HL-60 (cell line): ENCODE data around the gene PTPRK.

ENCODE experiments used
- DNase-seq, 2 experiments: peaks; one replicate each; pipeline ENCODE4 v3.0.0-alpha.2; 2010 to 2020; ENCODE audit warnings: low read depth in 1 of 2, low spot score in 1 of 2
- H3K27ac ChIP-seq: fragments of 250-450 bp; sonication (Bioruptor Pico); replicated peaks from 2 replicates; pipeline ENCODE4 v1.5.1; 2020; ENCODE audit warnings: mild to moderate bottlenecking, moderate library complexity
- H3K27me3 ChIP-seq: fragments of 250-450 bp; sonication (Bioruptor Pico); 2 replicates; pipeline ENCODE4 v1.5.1; 2021; ENCODE audit warnings: mild to moderate bottlenecking, moderate library complexity; ENCODE audit not compliant: insufficient read depth, poor library complexity, severe bottlenecking
- H3K4me3 ChIP-seq: replicated peaks from 2 replicates; pipeline ENCODE4 v1.5.1; 2011; ENCODE audit warnings: mild to moderate bottlenecking, control low read depth, low read length; ENCODE audit not compliant: insufficient read depth
- CTCF ChIP-seq: IDR thresholded peaks from one replicate; pipeline ENCODE4 v1.5.1; 2011; ENCODE audit warnings: low read length, control low read depth, inconsistent platforms; ENCODE audit not compliant: insufficient read depth
- GABPA ChIP-seq: IDR thresholded peaks from 2 replicates; pipeline ENCODE4 v1.6.1; 2012; ENCODE audit warnings: low read depth
- POLR2AphosphoS5 ChIP-seq: IDR thresholded peaks from 2 replicates; pipeline ENCODE4 v1.6.1; 2012; ENCODE audit warnings: low read depth
- SPI1 ChIP-seq: IDR thresholded peaks from 2 replicates; pipeline ENCODE4 v1.6.1; 2012; ENCODE audit warnings: low read depth, mild to moderate bottlenecking, borderline replicate concordance
- TF ChIP-seq, protein P1 (sequence below): IDR thresholded peaks from 2 replicates; pipeline ENCODE4 v1.6.1; 2012; ENCODE audit warnings: low read depth; ENCODE audit not compliant: insufficient replicate concordance

Gene PTPRK

DNA sequence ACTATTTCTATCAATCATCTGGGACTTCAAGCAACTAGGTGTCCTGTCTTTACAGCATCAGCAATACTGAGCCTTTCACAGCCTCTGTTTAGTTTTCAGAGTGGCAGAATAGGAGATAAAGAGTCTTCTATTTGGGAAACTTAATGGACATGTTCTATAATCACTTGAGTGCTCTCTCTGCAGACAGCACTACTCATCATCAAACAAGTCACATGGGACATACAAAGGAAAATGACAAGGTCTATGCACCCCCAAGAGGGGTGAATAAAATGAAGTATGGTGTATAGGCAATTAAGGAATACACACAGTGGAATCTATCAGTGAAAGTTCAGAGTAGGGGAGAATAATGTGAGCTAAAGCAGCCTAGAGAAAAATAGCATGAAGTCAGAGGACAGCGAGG, 381.7 kb downstream of the PTPRK start:
- DNase-seq: no peak
- Histone ChIP-seq H3K4me3 (no peak overlapping the region), H3K27ac (no peak overlapping the region), H3K27me3 (no peaks in the 10 kb centered on the region)
- no peak for TF ChIP-seq POLR2AphosphoS5
- TF ChIP-seq, protein P1, sequence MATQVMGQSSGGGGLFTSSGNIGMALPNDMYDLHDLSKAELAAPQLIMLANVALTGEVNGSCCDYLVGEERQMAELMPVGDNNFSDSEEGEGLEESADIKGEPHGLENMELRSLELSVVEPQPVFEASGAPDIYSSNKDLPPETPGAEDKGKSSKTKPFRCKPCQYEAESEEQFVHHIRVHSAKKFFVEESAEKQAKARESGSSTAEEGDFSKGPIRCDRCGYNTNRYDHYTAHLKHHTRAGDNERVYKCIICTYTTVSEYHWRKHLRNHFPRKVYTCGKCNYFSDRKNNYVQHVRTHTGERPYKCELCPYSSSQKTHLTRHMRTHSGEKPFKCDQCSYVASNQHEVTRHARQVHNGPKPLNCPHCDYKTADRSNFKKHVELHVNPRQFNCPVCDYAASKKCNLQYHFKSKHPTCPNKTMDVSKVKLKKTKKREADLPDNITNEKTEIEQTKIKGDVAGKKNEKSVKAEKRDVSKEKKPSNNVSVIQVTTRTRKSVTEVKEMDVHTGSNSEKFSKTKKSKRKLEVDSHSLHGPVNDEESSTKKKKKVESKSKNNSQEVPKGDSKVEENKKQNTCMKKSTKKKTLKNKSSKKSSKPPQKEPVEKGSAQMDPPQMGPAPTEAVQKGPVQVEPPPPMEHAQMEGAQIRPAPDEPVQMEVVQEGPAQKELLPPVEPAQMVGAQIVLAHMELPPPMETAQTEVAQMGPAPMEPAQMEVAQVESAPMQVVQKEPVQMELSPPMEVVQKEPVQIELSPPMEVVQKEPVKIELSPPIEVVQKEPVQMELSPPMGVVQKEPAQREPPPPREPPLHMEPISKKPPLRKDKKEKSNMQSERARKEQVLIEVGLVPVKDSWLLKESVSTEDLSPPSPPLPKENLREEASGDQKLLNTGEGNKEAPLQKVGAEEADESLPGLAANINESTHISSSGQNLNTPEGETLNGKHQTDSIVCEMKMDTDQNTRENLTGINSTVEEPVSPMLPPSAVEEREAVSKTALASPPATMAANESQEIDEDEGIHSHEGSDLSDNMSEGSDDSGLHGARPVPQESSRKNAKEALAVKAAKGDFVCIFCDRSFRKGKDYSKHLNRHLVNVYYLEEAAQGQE: no peak
- no peak for TF ChIP-seq CTCF

DNA sequence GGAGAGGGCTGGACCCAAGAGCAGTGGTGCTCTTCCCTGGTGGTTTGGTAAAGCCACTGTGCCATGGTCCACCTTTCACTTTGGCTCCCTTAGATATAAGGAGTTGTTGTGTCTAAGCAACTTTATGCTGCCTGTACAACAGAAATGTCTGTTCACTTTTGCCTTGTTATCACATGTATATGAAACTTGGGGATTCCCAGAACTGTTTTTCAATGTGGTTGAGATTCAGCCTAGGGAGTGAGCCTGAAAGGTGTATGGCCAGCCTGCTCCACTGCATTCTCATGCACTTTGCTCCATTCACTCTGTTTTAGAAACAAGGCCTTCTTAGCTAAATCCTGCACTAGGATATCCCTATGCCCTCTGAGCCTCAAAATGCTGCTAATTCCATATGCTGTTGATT, 385.1 kb downstream of the PTPRK start:
- TF ChIP-seq SPI1 (no peak), POLR2AphosphoS5 (no peak), GABPA (no peak), CTCF (no peak)
- TF ChIP-seq, protein P1: no peak
- no peak overlapping the region for H3K4me3 ChIP-seq
- H3K27me3 ChIP-seq: no peaks in the 10 kb centered on the region
- DNase-seq: no peak
- no peak overlapping the region for H3K27ac ChIP-seq

DNA sequence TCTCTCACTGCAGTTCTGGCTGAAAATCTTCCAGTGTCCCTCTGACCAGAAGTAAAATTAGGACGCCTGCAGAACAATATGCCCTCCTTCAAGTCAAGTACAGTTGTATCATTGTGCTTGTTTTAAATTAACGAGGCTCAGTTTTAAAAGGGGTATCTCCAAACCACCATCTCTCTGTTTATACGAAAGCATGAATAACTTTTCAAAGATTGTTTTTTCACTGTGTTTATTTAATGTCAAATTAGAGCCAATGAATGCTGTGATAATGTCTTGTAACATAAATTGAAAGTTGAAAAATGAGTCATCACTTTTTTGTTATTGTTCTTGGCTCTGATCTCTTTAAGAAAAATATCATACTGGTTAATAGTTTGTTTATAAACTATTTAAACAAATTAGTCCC, 388.8 kb downstream of the PTPRK start:
- H3K27me3 ChIP-seq: no peaks in the 10 kb centered on the region
- no peak overlapping the region for H3K4me3 ChIP-seq
- H3K27ac ChIP-seq: no peak overlapping the region
- TF ChIP-seq GABPA (no peak), POLR2AphosphoS5 (no peak), SPI1 (no peak), CTCF (no peak)
- TF ChIP-seq, protein P1: no peak
- DNase-seq: no peak
